HG03139 (cell line): ENCODE data around the gene BHLHE41.
A peak's percentile ranks its signal among the peaks of the same experiment; 100 is the strongest.

Experiments
- ATAC-seq: cut with Tn5 transposase; IDR thresholded peaks from one replicate; pipeline ENCODE4 v1.9.1; 2021; ENCODE audit not compliant: unreplicated experiment

BHLHE41 gene

DNA sequence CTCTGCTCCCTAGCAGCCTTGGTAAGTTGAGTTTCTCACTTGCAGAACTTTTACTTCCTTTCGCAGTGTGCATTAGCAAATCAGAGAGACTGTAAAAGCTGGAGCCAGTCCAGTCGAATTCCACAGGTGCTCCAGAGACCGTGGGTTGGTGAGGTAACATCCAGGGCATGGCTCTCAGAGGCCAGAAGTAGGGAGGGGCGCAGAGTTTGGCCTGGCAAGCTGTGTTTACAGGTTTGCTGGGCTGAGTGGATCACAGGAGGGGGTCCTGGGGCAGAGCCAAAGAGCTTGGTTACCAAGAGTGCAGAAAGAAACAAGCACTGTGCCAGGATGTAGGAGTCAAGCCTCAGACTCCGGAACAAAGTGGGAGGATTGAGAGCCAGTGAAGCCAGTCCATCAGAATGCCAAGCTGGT is 10.2 kb upstream of the BHLHE41 start:
- ATAC-seq: no peak

DNA sequence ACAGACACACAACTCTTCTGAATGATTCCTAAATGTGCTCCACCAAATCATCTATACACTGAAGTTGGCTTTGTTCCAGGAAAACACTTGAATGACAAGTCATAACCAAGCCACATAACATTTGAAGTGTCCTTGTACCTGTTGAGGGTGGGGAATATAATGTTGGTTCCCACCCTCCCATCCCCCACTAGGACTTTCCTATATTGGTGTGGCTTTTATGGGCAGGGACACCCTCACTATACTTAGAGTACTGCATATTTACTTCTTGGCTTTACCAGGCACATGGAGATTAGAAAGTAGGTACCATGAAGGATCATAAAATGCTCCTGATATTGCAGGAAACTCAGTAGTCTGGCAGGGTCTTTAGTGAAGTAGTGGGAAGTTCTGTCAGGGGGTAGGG is 9.7 kb upstream of the BHLHE41 start:
- no peak for ATAC-seq

DNA sequence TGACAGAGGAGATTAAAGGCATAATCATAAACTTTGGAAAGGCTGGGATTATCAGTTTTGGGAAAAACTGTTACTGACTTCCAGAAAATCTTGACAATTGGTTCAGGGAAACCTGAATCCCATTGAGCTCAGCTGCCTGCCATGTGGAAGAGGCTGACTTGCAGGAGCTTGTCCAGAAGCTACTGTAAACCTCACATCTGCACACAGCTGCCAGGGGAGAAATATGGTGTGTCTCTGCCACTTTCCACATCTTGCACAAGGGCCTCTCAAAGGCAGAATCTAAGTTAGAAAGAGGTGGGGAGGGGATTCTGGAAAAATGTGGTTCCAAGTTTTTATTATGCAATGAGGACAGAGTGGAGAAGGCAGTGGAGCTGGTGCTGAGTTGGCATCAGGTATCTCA is 8.7 kb upstream of the BHLHE41 start:
- no peak for ATAC-seq

DNA sequence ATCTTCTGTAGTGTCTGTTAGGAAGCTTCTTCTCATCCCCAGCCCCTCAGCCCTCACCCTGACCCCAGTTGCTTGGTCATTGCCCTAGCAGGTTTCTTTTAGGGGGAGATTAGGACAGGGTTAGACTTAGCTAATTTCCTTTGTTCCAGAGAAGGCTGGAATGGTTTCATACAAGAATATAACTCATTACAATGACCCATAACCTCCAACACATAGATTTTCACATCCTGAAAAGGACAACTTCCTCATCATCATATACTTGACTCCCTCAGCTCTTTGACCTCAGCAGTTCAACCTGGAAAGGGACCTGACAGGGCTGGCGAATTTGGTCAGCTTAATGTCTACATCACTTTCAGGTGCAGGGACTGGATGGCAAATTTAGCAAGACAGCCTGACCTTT is 8.0 kb upstream of the BHLHE41 start:
- ATAC-seq: no peak

DNA sequence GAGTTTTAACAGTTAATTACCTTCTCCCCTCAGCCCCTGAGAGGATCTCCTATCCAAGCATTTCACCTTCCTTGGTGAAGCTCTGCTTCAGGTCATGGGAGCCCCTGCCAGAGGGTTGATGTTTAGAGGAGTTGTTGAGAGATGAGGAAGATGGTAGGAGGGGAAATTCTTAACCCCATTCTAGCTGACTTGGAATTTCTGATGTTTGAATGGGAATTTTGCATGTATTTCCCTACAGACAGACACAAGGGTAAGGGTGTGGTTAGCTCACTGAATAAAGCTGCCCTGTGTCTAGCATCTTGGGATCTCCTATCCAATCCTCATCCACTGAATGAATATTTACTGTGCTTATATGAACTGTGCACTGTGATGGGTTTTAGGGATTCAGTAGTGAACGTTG is 7.1 kb upstream of the BHLHE41 start:
- no peak for ATAC-seq

DNA sequence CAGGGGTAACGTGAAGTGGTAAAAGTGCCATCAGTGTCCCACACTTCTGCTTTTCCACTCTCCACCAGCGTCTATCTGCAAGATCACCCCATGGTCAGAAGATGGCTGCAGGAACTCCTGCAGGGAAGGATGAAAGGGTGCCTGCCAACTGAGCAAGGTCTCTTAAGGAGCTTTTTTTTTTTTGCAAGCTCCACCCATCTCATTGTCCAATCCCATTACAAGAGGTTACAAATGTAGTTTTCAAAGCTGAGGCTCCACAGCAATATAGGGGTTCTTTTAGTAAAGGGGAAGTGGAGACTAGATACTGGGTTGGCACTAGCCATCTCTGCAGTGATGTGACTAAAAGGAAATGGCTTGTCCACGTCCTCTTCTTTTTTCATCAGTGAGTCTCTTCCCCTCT is 5.9 kb upstream of the BHLHE41 start:
- ATAC-seq: no peak

DNA sequence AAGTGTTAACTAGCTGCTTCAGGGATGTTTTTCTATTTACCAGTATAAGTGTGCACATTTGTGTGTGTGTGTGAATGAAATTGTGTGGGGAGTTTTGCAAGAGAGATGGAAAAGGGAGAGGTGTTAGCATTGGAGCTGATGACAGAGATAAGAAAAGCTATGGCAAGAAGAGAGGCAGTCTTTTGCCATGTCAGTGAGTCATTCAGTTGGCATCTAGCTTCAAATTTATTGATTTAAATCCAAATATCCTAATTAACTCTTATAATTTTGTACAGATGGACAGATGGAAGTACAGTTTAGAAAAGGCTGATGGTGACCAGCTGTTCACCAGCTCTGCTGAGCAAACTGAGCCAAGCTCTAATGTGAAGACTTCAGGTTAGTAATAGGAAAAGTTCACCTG is 3.3 kb upstream of the BHLHE41 start:
- ATAC-seq: no peak

DNA sequence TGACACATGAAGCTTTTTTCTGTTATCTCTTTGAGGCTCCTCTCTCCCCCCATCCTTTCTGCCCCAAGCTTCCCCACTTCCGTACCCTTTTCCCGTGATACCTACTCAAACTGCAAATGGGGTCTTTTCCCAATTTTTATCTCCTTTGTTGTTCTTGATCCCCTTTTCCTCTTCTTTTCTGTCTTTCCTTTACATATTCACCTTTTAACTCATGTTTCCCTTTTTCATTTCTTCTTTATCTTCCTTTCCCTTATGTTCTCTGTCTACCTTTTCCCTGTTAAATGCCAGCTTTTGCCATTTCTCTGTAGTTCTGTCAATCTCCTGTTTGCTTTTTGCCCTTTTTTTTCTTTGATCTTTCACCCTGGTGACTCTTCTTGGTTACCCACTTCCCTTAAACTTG is 2.6 kb upstream of the BHLHE41 start:
- ATAC-seq: no peak

DNA sequence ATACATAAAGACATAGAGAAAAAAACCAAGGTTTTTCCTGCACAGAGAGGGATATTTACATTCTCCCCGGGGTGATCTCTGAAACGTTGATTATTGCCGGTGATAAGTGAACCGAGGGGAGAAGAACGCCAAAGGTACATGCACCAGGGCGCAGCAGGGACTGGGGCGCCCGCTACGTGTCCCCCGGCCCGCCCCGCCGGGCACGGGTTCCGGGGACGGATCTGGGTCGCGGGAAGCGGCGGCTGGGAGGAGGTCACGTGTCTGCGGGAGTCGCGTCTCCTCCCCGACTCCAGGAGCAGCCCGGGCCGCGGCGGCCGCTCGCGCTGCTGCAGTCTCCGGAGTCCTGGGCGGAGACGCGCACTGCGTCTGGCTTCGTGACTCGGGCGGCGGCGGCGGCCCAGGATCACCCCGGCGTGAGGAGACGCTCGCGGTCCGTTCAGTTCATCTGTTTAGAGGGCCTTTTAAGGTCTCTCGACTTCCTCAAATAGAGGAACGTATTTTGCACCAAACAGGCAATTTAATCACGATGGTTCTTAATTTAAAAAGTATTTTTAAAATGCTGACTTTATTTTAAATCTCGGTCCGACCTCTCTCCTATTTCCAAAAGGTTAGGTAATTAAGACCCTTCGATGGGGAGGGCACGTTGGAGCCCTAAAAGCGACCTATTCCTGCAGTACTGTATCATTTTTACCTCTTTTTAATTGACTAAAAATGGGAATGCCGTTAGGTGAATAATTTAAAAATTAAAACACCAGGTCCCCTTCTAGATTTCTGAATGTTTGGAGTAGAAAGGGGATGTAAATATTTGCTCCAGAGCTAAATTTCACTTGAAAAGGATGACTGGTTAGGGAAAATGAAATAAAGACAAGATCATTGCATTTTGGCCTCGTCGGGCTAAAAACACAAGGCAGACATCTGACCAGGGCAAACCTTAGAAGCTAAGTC is 1.8 kb upstream of the BHLHE41 start:
- ATAC-seq: peak; percentile 36

DNA sequence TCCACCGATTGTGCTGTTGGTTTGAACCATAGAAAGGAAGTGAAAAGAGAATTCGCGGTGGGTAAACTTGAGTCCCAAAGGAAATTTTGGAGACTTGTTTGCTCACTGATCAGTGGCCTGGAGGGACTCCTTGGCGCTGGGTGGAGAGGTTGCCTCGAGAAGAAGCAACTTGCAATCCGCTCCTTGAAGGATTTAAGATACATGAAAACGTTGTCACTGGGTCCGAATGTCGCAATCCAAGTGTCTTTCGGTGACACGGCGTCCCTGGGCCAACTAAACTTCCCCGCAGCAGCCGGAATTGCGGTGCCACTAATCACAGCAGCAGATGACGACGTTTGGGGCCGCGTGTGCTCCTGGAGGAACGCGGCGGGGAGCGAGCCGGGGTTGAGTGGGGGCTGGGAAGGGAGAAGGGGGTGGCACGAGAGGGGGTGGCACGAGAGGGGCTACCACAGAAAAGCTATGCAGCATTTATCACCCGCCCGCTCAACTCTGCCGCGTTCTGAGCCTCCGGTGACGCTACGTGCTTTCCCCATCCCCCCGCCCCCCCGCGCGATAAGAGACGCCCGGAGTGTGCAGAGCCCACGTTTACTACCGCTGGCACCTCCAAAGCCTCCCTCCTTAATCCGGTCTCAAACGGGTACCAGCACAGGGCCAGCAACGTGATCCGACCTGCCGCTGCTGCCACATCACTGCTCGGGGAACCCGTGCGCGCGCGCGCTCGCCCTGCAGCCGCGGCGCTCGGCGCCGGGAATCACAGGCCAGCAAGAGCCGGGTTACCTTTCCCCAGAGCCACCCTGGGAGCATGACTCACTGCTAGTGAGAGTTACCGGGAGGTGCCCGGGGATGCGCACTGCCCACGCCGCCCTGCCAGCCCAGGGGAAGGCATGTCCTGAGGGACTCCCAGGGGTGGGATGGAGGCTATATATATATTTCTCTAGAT is 833 bp upstream of the BHLHE41 start:
- peak; percentile 21 for ATAC-seq

DNA sequence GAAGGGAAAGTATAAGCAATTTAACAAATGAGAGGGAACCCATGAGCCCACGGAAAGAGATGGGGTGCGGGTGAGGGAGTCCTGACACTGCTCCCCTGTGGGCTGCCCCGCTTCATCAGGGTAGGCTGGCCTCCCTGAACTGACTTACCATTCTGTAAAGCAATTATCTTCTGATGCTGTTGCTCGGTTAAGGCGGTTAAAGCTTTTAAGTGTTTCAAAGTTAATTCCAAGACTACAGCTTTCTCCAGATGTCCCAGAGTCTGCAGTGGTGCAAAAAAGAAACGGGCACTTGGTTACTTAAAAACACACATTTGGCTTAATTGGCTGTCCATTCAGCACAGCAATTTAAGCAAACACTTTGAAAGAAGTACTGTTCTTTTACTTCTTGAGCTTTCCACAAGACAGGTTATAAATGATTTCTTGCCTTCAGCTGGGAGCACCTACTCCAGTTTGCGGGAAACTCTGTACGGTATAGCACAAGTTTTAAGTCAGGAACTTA is 1.3 kb downstream of the BHLHE41 start:
- no peak for ATAC-seq

DNA sequence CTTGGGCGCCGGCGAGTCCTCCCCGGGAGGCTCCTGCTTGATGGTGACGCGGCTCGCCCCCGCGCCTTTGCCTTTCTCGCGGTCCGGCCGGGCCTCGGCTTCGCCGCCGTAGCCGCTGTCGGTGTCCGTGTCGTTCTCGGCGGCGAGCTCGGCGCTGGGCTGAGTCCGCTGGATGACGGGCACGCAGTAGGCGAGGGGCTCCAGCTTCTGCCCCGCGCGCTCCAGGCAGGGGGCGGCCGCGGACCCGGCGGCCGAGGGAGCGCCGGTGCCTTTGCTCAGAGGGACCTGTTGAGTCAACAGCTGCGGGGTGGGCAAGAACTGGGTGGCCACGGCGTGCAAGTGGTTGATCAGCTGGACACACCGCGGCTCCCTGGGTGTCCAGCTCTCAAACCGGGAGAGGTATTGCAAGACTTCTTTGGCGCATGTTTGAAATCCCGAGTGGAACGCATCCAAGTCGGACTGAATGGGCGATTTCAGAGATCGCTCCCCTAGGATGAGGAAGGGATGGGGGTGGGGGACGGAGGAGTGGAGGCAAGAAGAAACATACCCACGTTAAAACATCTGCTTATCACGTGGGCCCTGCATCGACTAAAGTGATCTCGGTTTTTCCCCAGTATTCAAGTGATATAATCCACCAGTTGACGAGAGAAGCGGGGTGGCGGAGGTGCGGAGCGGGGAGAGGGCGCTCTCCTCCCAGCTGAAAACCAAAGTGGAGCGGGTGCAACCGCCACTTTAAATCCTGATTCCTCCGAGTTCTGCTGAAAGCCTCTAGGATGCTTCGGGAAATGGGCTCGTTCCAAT is 2.0 kb downstream of the BHLHE41 start:
- no peak for ATAC-seq

DNA sequence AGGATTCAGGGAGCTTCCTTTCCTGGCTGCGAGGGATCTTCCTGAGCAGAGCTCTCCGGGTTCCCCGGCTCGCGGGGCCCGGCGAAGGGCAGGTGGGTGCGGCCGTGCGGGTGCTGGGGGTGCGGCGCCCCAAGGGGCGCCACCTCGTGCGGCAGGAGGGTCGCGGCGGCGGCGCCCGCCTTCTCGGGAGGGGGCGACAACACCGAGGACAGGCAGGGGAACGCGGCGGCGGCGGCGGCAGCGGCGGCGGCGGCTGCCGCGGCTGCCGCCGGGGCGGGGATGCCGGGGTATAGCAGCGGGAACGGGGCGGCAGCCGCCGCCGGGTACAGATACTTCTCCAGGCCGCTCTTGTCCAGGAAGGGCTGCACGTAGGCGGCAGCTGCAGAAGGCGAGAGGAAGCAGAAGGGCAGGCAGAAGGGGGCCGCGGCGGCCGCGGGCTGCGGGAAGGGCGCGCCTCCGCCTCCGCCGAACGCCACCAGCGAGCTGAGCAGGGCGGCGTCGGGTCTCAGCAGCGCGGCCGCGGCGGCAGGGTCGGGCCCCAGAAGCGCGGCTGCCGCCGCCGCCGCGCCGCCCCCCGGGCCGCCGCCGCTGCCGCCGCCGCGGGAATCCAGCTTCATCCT is 2.7 kb downstream of the BHLHE41 start:
- ATAC-seq: no peak

DNA sequence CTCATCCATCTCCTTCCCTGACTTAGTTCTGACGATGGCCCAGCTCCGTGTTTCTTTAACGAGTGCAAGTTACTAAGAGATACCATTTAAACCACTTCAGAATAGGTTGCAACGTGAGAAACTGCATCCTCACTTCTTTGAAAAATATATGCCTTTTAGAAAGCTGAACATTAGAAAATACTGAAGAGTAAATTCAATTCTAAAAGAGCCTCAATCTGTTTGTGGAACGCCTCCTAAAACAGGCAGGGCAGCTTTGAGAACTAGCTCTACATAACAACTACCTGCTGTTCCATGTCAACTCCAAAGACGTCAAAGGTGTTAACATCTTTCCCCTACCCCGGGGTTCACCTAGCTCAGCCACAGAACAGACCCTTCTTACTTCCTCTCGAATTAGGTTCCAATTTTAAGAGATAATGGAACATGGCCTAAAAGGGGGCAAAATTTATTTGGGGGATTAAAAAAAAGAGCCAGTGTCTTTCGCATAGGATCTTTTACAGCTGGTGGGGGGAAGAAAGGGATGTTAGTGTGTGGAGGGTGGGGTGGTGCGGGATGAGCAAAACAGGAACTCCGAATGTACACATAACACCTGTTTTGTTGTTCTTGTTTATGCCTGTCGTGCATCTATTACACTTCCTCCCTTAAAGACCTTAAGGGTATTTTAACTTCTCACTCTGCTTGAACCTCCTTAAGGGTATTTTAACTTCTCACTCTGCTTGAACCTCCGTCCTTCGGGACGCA is 3.3 kb downstream of the BHLHE41 start:
- ATAC-seq: no peak

DNA sequence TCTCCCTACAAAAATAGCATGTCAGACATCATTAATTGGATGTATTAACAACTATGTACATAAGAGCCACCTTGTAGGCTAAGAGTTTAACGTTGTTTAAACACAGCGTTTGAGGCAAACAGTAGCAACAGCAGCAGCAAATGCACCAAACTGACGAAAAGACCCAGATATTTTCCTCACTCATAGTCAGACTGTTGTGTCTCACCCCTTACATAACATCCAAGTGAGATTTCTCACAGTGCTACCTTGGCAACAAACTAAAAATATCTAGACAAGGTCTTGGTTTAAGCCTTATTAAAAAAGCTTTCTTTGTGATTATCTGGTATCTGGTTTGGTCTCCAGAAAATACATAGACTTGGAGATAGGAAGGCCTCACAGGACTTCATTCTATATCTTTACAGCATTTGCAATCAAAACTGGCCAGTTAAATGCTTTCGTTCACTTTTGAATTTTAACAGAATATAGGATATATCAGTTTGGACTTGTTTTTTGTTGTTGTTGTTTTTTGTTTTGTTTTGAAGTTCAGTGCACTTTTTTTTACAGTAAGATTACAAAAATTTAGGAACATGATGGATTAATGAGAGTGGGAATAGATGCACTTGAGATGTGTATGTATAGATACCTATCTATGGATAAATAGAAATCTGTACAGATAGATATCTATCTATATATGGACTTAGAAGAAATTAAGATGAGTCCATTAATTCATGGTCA is 4.1 kb downstream of the BHLHE41 start:
- ATAC-seq: no peak

DNA sequence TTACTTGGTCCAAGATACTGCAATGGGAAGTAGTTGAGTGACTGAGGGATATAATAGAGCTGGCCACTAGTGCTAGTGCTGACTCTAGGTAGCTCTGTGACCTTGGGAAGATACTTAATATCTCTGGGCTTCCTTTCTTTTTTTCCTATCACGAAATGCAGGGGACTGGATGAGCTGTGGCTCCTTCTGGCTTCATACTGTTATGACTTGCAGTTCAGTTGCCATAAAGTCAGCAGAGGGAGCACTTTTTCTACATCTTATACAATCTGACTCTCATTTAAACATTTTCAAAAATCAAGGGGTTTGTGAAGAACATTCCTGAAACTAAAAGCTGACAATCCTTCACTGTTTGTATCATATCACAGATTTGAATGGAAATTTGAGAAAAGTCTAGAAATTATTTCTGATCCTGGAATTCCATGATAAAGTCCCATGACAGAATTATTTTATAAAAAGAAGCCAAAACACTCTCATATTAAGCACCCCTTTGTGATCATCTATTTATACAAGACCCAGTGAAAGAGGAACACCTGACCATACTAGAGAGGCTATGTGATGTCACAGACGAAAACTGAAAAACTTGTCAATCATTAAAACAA is 5.3 kb downstream of the BHLHE41 start:
- no peak for ATAC-seq

DNA sequence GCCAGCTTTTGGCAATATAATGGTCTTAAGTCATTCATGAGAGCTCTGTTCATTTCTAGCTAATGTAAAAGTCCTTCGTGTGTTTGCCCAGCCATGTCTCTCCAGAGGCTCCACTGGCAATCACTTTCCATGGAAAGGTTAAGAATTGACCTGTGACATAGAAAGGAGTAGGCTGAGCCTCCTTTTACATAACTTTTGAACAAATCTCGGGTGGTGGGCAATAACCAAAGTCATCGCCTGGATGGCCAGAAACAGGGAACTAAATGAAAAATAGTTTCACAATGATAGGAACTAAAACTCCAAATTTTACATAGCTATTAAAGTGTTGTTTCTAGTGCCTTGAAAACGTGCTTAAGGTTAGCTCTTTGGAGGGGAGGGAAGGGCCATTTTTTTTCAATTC is 6.5 kb downstream of the BHLHE41 start:
- ATAC-seq: no peak

DNA sequence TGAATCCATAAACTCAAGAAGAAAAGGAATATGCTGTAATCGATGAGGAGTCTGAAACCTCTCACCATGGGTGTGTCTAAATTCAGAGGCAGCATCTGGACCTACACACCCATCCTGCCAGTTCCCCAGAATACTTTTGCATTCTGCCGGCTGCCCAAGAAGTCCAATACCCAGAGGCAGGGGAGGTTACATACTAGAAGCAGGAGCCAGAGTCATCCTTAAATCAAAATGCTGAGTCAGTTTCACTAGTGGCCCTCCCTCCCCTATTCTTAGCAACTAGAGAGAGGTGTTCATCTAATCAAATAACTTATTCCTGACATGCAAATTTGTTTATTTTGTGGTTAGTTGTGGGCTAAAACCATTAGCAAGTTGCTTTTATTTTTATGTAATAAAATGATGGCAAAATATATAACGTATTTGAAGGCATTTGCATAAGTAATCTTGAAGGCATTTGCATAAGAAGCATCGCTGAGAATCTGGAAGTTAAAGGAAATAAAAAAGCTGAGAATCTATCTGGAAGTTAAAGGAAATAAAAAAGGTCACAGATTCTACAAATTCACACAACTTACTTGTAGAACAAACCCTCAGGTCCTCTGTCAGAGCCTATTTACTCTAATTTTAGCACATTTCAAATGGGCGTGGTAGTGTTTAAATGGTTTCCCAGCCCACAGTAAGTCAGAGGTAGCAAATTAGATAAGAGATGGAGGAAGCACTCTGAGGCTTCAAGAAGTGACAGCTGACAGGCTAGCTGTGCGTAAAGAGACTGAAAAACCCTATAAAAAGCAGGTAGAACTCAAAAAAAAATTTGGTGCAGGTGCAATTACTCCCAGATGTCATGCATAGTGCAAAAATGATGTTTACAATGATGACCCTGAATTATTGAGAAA is 7.8 kb downstream of the BHLHE41 start:
- ATAC-seq: no peak
